HG03045 (cell line): ENCODE data around the gene CDC123.
"Not testable (repeated sequence)": the region's sequence is repeated elsewhere in the genome, so short reads cannot be mapped to it uniquely, and the experiment has no call there.

Source experiments
- ATAC-seq: cut with Tn5 transposase; IDR thresholded peaks from one replicate; pipeline ENCODE4 v1.9.1; 2021; ENCODE audit warnings: mild to moderate bottlenecking, moderate library complexity; ENCODE audit not compliant: unreplicated experiment

Gene CDC123, protein sequence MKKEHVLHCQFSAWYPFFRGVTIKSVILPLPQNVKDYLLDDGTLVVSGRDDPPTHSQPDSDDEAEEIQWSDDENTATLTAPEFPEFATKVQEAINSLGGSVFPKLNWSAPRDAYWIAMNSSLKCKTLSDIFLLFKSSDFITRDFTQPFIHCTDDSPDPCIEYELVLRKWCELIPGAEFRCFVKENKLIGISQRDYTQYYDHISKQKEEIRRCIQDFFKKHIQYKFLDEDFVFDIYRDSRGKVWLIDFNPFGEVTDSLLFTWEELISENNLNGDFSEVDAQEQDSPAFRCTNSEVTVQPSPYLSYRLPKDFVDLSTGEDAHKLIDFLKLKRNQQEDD

DNA sequence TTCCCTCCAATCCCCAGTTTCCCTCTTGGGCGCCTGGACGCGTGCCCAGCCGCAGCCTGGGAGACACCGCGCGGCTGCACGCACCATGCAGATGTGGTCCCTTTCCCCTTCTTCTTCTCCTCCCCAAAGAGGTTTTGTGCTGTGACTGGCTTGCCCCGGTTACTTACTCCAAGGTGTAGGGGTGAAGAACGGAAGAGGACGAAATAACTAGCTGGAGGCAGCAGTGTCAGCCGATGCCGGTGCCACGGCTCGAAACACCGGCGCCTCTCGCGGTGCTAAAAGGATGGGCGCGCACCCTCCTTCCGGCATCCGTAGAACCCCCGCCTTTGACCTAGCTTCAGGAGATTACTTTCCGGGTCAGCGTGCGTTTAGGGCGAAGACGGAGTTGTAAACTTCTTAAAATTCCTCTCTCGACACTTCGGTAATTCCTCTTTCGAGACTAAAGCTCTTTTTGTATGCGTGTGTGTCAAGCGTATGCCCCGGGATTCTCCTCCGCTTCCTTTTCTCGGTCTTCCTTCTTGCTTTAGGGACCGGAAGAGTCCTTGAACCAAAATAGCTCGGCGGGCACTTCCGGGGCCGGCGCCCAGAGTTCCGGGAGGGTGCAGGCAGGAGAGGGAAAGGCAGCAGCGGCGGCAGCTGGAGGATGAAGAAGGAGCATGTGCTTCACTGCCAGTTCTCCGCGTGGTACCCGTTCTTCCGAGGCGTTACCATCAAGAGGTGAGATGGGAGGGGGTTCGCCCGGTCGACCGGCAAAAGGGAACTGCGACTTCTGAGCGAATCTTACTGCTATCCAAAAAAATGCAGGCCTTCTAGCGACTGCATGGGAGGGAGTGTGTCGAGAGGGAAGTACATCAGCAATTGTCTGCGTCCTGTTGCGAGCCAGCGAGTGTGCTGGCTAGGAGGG is at the start of gene CDC123, which contains the start of gene NUDT5:
CDC123 (plus strand) TSS at position 586 of the 904 bp plus-strand sequence; CDS start at position 644, 58 bp downstream.
NUDT5 (minus strand) TSS at position 289 of the 904 bp plus-strand sequence. CDS start 9,600 bp downstream, outside the sequence.
- peak; percentile 91 for ATAC-seq

DNA sequence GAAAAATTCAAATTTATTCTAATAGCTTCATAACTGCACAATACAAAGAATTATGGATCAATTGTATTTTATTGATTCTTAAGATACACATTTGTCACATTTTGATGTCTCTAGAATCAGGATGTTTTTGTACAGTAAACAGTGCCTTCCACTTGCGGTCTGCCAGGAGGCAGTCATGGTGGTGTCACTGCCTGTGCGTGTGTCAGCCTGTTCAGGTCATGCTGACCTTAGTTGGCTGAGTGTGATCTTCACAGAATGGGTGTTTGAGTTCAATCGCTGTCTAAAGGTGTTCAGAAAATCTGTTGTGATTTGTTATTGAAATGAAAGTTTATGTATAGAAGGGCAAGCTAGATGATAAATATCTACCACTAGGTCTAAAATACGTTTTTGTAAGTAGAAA is 45.8 kb upstream of the CDC123 start:
- no peak for ATAC-seq

DNA sequence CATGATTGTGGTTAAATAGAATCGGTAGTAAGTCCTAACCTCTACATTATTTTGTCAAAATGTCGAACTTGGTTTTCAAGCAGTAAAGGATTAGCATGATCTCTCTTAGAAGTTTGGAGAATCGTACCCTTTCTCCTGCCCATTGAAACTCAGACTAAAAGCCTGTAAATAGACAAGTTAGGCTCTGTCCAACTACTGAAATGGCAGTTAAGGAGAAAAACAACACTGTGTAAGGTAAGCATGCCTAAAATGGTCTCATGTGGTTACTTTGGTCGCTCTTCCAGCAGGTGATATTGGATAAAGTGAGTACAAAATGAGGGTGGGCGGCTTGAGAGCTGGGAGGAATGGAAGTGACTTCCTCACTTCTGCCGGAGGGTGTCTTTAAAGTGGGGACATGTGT is 41.5 kb upstream of the CDC123 start:
- no peak for ATAC-seq

DNA sequence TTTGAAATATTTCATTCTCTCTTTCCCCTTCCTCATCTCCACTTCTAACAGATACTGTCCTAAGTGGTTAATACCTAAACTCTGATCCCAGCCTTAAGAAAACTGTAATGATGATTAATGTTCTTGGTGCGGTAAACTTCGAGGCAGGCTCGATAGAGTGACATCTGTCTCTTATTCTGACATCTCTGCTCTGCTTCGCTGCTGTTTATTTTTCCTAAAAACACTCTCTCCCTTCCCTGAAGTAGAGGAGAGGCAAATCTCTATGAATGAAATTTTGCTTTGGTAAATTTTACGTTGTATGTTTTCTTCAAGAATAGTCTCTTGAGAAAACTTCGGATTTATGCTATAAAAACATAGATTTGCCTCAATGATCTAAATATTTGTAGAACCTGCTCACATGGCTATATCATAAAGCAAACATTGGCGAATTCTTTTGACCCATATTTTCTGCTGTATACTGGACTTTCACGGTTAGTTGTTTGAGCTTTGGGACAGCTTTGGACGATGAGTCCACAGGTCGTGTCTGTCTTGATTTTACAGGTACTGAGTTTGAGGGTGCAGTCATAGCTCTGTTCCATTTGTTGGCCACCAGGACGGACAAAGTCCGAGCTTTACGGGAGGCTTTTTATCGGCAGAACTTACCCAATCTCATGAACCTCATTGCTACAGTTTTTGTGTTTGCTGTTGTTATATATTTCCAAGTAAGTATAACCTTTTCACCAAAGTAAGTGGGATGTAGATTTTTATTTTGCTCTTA is 39.4 kb upstream of the CDC123 start:
- ATAC-seq = no peak

DNA sequence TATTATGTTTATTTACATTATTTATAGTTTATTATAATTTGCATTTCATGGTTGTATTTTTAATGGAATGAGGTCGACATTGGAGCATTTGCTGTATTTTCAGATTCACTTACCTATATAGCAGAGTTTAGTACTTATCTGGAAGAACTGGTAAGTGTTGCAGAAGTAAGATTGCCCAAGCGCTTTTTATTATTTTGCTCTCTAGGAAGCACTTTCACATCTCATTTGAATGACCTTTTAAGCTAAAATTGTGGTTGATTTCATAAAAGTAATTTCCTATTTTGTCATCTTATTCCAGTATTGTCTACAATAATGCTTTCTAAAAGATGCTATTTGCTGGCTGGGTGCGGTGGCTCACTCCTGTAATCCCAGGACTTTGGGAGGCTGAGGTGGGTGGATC is 37.9 kb upstream of the CDC123 start:
- no peak for ATAC-seq

DNA sequence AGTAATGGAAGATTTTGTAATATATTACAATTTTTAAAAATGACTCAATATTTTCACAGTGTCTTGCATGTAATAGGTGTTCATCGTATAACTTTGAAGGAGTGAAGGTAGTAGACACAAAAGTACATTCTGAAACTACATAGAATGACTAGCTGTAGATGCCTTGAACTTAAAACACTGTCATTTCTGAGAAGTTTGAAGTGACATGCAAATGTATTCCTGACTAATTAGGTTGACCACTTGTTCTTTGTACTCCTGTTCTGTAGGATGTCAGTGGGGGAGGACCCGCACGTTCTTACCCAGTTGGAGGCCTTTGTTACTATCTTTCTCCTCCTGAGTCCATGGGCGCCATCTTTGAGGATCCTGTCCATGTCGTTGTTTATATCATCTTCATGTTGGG is 35.3 kb upstream of the CDC123 start:
- no peak for ATAC-seq

DNA sequence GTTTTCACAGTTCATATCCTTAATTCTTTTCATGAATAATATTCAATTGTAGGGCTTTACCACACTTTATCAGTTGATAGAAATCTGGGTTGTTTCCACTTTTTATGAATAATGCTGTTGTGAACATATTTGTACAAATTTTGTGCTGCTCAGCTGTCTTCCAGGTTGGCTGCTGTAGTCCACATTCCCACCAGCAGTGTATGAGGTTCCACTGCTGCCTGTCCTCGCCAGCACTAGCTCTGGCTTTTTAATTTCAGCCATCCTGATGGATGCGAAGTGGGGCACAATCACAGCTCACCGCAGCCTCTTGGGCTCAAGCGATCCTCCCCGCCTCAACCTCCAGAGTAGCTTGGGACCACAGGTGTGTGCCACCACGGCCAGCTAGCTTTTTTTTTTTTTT is 33.1 kb upstream of the CDC123 start:
- no peak for ATAC-seq

DNA sequence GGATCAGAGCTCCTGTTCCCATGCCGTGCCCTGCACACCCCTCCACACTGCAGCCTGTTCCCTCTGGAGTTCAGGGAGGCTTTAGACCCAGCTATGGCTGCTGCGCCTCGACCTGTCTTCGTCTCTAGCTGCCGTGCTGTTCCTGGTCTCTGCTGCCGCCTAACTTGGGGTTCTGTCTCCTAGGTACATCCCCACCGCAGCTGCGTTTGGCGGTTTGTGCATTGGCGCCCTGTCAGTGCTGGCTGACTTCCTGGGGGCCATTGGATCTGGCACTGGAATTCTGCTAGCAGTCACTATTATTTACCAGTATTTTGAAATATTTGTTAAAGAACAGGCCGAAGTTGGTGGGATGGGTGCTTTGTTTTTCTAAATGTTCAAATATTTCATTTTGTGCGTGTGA is 31.9 kb upstream of the CDC123 start:
- no peak for ATAC-seq

DNA sequence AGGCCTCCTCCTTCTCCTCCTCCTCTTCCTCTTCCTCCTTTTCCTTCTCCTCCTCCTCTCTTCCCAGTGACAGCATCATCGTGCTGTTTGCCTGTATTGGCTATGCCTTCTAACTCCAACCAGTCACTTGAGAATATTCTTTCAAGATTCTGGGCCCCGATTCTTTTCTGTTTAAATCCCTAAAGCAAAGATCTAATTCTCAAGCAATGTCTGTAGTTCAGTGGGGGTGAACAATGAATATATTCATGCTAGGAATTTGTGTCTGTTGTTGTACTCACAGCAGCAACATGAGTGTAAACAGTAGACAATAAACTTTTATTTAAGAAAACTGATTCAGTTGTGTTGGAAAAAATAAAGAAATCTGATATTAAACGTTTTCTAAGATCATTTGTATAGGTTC is 31.0 kb upstream of the CDC123 start:
- ATAC-seq = no peak

DNA sequence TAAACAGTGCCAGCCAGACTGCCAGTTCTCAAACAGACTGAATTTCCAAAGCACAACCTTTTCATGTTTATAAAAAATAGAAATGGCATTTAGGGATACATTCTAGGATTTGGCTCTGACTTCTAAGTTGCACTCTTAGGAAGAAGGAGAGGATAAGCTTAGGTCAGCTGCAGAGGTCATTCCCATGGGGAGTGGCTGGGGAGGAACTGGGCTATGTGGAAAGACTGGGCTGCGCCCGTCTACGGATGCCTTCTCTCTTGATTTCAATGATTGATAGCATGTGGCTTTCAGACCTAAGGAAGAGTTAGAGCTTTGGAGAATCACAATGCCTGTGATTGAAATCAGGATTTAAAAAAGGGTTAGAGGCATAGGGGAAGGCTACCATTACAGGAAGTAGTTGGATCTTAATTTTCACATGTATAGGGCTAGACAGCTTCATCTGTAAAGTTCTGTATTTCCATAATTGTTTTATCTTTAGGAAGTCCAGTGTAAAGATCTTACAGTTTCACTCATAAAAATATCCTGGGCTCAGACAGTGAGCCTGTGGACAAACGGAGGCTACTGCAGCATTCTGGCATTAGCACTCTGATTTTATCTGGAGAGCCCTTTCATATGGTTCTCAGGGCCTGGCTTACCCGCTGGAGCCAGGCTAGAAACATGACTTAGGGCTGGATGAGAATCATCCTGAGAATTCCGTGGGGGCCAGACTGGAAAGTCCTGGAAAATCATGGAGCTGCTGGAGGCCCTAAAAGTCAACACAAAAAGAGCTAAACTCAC is 29.8 kb upstream of the CDC123 start:
- ATAC-seq = no peak

DNA sequence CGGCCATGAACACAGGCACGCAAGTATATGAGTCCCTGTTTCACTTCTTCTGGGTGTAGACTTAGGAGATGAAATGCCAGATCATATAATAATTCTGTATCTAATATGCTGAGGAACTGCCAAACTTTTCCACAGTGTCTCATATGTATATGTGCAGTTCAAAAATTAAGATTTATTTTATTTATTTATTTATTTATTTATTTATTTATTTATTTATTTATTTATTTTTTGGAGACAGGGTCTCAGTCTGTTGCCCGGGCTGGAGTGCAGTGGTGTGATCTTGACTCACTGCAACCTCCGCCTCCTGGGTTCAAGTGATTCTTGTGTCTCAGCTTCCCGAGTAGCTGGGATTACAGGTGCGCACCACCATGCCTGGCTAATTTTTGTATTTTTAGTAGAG is 24.5 kb upstream of the CDC123 start:
- not testable (repeated sequence) for ATAC-seq

DNA sequence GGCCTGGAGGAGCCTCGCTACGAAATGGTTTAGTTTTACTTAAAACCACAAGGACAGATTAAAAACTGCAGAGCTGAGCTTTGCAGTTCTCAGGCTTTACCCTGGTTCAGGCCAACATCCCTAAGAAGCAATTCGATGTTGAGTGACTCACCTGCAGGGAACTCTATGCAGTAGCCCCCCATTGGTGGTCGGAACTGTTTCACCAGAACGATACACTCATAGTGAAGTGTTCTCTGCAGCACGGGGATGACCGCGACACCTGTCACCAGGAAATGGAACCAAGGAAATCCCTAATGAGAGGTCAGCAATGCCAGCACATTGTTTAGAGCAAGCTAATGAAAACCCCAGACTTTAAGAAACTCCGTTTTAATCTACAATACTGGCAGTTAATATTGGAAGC is 18.3 kb upstream of the CDC123 start:
- no peak for ATAC-seq

DNA sequence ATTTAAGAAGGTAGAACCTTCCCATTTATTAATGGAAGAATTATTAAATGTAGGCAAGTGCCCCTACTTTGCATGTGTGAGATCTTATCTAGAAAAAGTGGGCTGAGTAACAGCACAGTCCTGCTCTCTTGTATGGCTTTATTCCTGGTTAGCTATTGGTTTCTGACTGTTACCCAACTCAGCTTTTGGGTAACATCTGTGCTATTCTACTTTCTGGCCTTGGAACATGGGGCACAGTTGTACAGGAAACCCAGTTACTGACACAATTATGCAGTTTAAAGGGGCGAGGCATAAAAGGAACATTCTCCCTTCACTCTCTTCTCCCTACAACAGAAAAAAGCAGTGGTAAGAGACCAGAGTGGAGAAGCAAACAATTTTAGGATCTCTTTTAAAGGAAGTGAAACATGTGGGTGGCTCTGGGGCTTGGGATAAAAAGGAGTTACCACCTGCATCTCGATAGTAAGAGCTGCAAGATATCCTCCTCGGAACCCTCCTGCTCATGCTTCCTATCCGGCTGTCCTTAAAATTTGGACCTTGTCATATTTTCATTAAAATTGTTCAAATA is 16.3 kb upstream of the CDC123 start:
- no peak for ATAC-seq

DNA sequence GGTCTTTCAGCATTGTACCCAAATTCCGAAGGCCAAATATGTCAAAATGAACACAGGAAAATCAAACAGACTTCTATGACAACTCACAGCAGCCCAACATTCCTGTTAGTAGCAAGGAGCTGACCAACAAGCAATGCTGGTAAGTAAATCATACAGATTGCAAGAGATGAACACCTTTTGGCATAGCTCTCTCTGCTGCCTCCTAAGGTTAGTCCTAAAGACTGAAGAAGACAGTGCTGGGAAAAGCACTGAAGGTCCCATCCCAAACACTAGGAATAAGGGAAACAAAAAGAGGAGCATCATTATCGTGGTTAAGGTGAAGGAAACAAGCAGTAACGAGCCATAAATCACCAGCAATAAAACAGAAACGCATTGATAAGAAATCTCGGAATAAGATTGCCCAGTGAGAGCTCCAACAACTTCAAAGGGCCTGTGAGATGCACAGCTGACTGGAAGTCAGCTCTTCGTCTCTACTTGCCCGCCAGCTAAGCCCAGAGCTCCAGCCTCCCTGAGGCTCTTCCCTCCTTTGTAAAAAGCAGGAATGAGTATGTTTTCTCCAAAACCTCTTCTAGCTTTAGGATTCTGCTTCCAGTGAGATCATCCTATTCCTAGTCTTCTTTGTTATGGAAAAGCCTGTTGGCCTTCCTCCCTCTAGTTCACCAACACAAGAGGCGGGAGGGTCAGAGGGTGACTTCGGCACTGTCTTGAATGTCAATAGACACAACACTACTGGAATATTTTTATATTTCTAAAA is 15.6 kb upstream of the CDC123 start:
- ATAC-seq = no peak

DNA sequence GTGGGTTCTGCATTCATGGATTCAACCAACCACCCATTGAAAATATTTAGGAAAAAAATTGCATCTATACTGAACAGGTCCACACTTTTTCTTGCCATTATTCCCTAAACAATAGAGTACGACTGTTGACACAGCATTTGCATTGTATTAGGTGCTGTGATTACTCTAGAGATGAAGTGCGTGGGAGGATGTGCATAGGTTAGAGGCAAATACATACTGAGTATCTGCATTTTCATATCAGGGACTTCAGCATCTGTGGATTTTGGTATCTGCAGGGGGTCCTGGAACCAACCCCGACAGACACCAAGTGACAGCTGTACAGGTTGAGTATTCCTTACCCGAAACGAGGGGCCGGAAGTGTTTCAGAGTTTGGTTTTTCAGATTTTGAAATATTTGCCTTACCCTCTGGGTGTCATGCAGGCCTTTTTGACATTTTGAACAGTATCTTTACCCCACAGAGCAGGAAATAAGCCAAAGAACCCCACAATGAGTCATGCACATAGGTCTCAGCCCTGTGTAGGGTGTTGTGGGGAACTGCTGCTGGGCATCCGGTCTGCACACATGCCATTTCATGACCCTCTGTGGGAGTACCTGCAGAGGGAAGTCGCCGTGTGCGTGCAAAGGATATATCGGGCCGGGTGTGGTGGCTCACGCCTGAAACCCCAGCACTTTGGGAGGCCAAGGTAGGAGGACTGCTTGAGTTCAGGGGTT is 14.8 kb upstream of the CDC123 start:
- no peak for ATAC-seq

DNA sequence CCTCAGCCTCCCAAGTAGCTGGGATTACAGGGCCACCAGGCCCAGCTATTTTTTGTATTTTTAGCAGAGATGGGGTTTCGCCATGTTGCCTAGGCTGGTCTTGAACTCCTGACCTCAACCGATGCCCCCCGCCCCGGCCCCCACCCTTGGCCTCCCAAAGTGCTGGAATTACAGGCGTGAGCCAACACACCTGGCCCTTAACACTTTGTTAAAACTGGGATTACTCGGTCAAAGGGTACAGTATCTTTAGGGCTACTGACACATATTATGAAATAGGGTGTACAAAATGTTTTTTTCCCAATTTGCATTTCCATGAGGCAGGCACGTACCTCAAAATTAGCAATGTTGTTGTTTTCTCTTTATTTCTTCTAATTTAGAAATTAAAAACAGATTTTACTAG is 11.8 kb upstream of the CDC123 start:
- no peak for ATAC-seq

DNA sequence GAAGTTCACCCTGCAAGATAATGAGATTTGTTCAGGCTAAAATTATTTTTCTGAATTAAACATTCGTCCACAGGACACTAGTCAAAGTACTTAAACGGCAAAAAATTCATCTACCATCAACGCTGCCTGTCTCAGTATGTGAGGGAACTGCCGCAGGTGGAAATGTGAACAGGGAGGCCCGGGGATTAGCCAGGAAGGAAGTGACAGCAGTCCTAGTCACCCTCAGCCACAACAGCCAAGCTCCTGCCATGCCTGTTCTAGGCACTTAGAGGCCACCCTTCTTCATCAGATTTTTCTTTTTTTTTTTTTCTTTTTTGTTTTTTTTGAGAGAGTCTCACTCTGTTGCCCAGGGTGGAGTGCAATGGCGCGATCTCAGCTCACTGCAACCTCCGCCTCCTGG is 9.7 kb upstream of the CDC123 start:
- no peak for ATAC-seq

DNA sequence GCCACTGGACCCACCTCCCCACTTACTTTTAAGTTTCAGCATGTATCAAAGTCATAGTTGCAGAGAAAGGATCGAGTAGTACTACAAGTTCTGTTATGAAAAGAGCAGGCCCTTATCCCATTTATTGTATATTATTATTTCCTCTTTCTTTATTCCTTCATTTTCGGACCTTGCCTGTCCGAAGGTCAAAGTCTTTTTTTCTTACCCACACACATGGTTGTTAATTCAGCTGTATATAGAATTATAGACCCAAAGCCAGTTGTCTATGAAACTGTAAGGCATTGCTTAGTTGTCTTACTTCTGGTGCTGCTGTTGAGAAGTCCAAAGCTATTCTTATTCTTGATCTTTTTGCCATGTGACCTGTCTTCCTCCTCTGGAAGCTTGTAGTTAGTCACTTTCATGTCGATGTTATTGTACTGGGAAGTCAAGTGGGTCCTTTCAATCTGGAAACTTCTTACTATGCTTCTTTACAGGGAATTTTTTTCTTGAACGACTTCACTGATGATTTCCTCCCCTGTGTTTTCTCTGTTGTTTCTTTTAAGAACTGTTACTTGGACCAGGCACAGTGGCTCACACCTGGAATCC is 8.6 kb upstream of the CDC123 start:
- no peak for ATAC-seq
